ENCODE measurements around the gene SH3RF3.

DNA sequence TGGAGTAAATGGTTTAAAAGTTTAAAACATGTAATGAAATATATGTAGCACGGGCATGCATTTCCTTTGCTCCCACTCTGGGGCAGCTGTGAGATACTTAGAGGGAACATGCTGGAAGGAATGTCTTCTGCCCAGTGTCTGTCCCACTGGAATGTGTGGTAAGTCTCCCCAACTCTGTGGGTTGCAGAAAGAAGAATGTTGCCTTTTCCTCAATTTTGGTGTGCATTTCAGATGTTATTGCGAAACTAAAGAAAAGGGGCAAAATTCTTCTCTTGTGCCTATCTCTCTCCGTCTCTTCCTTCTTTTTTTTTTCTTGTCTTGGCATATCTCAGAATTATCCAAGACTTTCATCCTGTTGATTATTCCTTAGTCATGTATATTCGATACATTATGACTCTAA, 201.1 kb downstream of the SH3RF3 start:
- no peak for TF ChIP-seq POLR2A (IDR thresholded peaks at IDR 0.05)
- TF ChIP-seq, protein P1, sequence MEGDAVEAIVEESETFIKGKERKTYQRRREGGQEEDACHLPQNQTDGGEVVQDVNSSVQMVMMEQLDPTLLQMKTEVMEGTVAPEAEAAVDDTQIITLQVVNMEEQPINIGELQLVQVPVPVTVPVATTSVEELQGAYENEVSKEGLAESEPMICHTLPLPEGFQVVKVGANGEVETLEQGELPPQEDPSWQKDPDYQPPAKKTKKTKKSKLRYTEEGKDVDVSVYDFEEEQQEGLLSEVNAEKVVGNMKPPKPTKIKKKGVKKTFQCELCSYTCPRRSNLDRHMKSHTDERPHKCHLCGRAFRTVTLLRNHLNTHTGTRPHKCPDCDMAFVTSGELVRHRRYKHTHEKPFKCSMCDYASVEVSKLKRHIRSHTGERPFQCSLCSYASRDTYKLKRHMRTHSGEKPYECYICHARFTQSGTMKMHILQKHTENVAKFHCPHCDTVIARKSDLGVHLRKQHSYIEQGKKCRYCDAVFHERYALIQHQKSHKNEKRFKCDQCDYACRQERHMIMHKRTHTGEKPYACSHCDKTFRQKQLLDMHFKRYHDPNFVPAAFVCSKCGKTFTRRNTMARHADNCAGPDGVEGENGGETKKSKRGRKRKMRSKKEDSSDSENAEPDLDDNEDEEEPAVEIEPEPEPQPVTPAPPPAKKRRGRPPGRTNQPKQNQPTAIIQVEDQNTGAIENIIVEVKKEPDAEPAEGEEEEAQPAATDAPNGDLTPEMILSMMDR (IDR thresholded peaks at IDR 0.05): no peak

Measured in adrenal gland (tissue), 5 donors.